Measurements from ENCODE around the gene MORN3.

The MORN3 gene

DNA sequence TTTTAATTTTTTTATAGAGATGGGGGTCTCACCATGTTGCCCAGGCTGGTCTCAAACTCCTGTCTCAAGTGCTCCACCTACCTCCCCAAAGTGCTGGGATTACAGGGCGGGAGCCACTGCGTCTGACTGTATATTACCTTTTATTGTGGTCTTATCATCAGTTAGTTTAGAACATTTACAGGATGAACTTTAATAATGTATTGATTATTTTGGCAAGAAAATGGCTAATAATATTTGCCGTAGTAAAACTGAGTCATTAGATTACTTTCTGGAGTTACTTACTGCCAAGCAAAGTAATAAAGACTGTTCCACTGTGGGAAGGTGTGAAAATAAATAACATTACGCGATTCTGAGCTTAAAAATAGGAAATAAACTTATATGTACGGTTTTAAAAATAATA lies 66.7 kb downstream of the MORN3 start:
- DNase-seq (ENCODE audit: low read depth in 2 of 2): no peak

DNA sequence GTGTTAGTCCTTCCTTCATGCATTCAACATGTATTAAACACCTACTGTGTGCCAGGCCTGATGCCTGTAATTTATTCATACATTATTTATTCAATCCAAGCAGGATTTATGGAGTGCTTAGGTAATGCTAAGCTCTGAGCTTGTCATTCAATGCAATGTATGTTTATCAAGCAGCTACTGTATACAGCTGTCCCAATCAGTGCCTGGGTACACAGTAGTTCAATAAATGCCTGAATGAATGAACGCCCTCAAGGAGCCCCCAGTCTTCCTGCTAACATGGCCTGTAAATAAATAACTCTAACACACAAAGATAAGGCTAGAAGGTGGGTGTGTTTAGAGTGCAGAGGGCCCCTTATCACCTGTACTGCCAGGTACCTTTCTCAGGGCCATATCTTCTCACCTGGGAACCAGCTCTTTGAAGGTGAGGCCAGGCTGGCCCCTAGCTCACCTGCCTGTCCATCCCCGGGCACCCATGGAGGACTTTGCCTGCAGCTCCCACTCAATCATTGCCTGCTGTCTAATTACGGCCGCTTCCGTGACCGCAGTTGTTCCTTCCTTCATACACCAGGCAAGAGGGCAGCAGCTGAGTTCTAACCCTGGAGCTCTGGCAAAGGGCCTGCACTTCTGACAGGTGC lies 68.6 kb downstream of the MORN3 start:
- no peak for DNase-seq (ENCODE audit: low read depth in 2 of 2)

Measured in fibroblast of skin of left quadriceps (primary cell).